Chondrocyte (in vitro differentiated cells): Measurements from ENCODE around the gene CLCN2. TPM values are rescaled to one million over a fixed set of nuclear protein-coding genes. Genes with fewer than 3 reads are reported as not detected.

Source experiments
- DNase-seq: peaks from one replicate; pipeline ENCODE4 v3.0.0; 2021; ENCODE audit warnings: mixed read lengths, low spot score
- H3K27ac Mint-ChIP-seq: one replicate; pipeline ENCODE4 v1.8.0; 2021; ENCODE audit warnings: mild to moderate bottlenecking, moderate library complexity, mixed read lengths; ENCODE audit not compliant: unreplicated experiment
- H3K27me3 Mint-ChIP-seq: 2 replicates; pipeline ENCODE4 v1.8.0; 2021; ENCODE audit warnings: low read depth, mixed read lengths
- H3K36me3 Mint-ChIP-seq: 2 replicates; pipeline ENCODE4 v1.8.0; 2021; ENCODE audit warnings: low read depth, mixed read lengths
- H3K4me1 Mint-ChIP-seq: 2 replicates; pipeline ENCODE4 v1.8.0; 2021; ENCODE audit warnings: low read depth, mild to moderate bottlenecking, mixed read lengths
- H3K4me3 Mint-ChIP-seq: one replicate; pipeline ENCODE4 v1.8.0; 2021; ENCODE audit warnings: mild to moderate bottlenecking, moderate library complexity, mixed read lengths; ENCODE audit not compliant: unreplicated experiment
- H3K9me3 Mint-ChIP-seq: 2 replicates; pipeline ENCODE4 v1.8.0; 2021; ENCODE audit warnings: low read depth, mixed read lengths
- total RNA-seq: library from RNA; stranded (reverse); gene quantifications from 3 replicates; pipeline ENCODE4 v1.2.1, GENCODE V29; 2021
- TF ChIP-seq, protein P1 (sequence below): fragments of 200-600 bp; sonication (generic); IDR thresholded peaks from 2 replicates; pipeline ENCODE4 v1.5.0; 2021; ENCODE audit warnings: antibody characterized with exemption, mild to moderate bottlenecking, moderate library complexity

Gene CLCN2
- total RNA-seq, 1 donor from 2014 or later: 3.1 TPM

DNA sequence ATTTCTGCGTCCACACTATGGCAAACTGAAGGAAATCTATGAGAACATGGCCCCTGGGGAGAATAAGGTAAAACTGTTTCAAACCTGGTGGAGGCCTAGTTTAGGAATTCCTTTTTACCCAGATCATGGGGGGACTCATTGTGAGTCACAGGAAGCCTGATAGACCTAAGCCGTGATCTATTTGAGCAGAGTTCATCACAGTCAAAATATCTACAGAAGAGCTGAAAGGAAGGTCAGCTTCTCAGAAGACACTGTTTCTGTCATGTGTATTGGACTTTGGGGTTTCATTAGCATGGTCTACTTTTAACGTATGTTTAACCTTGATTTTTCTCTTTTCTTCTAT is 61.1 kb downstream of the CLCN2 start:
- peak overlapping the region; percentile 94 for H3K27ac Mint-ChIP-seq
- no peaks in the 10 kb centered on the region for H3K27me3 Mint-ChIP-seq
- peaks cover 25% of the 10 kb centered on the region for H3K4me1 Mint-ChIP-seq
- H3K4me3 Mint-ChIP-seq: peak overlapping the region; percentile 89
- TF ChIP-seq, protein P1, sequence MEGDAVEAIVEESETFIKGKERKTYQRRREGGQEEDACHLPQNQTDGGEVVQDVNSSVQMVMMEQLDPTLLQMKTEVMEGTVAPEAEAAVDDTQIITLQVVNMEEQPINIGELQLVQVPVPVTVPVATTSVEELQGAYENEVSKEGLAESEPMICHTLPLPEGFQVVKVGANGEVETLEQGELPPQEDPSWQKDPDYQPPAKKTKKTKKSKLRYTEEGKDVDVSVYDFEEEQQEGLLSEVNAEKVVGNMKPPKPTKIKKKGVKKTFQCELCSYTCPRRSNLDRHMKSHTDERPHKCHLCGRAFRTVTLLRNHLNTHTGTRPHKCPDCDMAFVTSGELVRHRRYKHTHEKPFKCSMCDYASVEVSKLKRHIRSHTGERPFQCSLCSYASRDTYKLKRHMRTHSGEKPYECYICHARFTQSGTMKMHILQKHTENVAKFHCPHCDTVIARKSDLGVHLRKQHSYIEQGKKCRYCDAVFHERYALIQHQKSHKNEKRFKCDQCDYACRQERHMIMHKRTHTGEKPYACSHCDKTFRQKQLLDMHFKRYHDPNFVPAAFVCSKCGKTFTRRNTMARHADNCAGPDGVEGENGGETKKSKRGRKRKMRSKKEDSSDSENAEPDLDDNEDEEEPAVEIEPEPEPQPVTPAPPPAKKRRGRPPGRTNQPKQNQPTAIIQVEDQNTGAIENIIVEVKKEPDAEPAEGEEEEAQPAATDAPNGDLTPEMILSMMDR: no peak
- H3K9me3 Mint-ChIP-seq: no peaks in the 10 kb centered on the region
- DNase-seq: no peak
- peaks cover 25% of the 10 kb centered on the region for H3K36me3 Mint-ChIP-seq

DNA sequence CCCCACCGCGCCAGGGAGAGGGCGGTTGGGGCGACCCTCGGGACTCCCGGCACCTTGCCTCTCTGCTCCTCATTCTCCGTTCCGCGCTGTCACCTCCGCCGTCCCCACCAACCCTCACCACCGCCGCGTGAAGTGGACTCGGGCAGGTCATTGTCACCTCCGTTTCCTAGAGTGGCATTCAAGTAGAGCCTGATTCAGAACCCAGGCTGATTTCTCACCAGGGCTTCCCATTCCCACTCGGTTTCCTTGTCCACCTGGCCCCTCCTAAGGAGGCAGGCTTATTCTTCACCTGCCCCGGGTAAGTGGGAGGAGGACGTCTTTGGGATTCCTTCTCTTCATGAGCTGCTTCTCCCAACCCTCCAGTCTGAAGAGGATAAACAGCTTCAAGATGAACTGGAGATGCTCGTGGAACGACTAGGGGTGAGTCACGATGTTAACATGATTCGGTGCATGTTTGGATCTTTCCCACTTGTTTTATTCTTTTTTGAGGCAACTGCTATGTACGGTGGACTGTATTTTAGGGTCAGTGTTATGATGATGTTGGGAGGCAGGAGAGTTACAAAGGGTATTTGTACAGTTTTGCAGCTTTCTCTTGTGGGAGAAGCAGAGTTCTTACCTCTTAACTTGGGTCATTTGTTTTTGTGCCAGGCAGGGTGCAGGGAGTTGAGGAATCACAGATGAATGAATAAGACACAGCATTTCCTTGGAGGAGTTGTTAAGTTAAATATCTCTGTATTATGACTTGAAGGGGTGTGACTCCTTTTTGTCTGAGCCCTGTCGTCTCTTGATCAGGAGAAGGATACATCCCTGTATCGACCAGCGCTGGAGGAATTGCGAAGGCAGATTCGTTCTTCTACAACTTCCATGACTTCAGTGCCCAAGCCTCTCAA is 61.7 kb downstream of the CLCN2 start:
- peak overlapping the region; percentile 94 for H3K27ac Mint-ChIP-seq
- TF ChIP-seq, protein P1: no peak
- peak overlapping the region; percentile 89 for H3K4me3 Mint-ChIP-seq
- H3K9me3 Mint-ChIP-seq: no peaks in the 10 kb centered on the region
- H3K36me3 Mint-ChIP-seq: peaks cover 23% of the 10 kb centered on the region
- H3K27me3 Mint-ChIP-seq: no peaks in the 10 kb centered on the region
- no peak for DNase-seq
- peaks cover 25% of the 10 kb centered on the region for H3K4me1 Mint-ChIP-seq

DNA sequence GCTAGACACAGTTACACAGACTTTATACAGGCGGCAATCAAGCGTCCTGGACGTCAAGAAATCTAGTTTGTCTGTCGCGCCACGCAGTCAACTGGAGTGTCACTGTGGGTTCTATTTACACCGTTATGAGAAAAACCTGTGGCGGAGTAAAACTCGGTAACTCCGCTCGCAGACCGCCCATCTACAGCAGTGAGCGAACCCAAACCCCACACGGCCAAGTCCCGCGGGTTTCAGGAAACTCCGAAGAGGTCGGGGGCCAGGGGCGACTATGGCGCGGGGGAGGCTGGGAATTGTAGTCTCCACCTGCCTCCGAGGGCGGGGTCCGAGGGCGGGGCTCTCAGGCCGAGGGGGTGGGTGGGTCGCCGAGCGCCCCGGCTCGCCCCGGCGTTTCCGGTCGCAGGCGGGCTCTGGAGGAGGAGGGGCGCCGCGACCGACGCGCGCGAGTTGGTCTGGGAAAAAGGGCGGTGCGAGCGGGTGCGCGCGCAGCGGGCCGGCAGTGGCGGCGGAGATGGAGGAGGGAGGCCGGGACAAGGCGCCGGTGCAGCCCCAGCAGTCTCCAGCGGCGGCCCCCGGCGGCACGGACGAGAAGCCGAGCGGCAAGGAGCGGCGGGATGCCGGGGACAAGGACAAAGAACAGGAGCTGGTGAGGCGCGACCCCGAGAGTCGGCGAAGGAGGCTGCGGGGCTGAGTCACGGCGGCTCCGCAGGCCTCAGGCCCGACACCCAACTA is 62.5 kb downstream of the CLCN2 start, which contains the start of gene PSMD2:
PSMD2 (plus strand) TSS at position 483 of the 729 bp plus-strand sequence; CDS start at position 509, 26 bp downstream.
- Mint-ChIP-seq H3K27ac (peak within 1 kb of the TSS; percentile 94), H3K4me3 (peak within 1 kb of the TSS; percentile 89), H3K9me3 (no peaks in the 10 kb centered on the region), H3K36me3 (peaks cover 16% of the 10 kb centered on the region), H3K4me1 (peaks cover 25% of the 10 kb centered on the region), H3K27me3 (no peaks in the 10 kb centered on the region)
- TF ChIP-seq, protein P1: no peak
- peak; percentile 99 for DNase-seq

DNA sequence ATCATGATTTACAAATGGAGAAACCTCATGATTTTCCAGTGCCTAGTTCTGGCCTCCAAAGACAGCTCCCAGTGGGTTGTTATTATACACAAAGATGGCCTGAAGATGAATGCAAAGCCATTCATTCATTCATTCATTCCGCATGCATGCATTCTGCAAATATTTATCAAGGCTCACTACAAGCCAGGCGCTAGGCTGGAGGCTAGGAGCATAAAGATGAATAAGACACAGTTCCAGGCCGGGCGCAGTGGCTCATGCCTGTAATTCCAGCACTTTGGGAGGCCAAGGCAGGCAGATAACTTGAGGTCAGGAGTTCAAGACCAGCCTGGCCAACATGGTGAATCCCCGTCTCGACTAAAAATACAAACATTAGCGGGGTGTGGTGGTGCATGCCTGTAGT is 64.8 kb downstream of the CLCN2 start:
- no peak overlapping the region for H3K27ac Mint-ChIP-seq
- H3K36me3 Mint-ChIP-seq: peaks cover 5% of the 10 kb centered on the region
- H3K4me3 Mint-ChIP-seq: no peak overlapping the region
- TF ChIP-seq, protein P1: no peak
- peaks cover 24% of the 10 kb centered on the region for H3K4me1 Mint-ChIP-seq
- no peaks in the 10 kb centered on the region for H3K9me3 Mint-ChIP-seq
- DNase-seq: no peak
- no peaks in the 10 kb centered on the region for H3K27me3 Mint-ChIP-seq

Other genes with a start within 250 kb of the CLCN2 start
- 24.0 to 31.8 TPM (median 26.1 TPM) in 3 replicates for gene EIF2B5, start 226.2 kb downstream of the CLCN2 start, total RNA-seq
- gene DVL3, start 206.2 kb downstream of the CLCN2 start, total RNA-seq: 88.1 to 113 TPM (median 102 TPM) in 3 replicates
- 455 to 492 TPM (median 488 TPM) in 3 replicates for gene AP2M1, start 186.8 kb downstream of the CLCN2 start, total RNA-seq
- 52.8 to 68.9 TPM (median 53.8 TPM) in 3 replicates for gene ABCF3, start 175.4 kb downstream of the CLCN2 start, total RNA-seq
- gene VWA5B2, start 132.0 kb downstream of the CLCN2 start, total RNA-seq: 0.25 TPM in 1 of 3 replicates, not detected in the others
- 33.3 to 43.7 TPM (median 36.8 TPM) in 3 replicates for gene ALG3, start 112.6 kb downstream of the CLCN2 start, total RNA-seq
- gene EEF1AKMT4, start 111.9 kb downstream of the CLCN2 start, total RNA-seq: 4.3 to 5.0 TPM (median 4.4 TPM) in 3 replicates
- gene CAMK2N2, start 100.1 kb downstream of the CLCN2 start, total RNA-seq: 3.2 to 5.3 TPM (median 3.9 TPM) in 3 replicates
- gene ECE2, start 85.6 kb downstream of the CLCN2 start, total RNA-seq: not detected in 3 replicates
- gene PSMD2, start 62.4 kb downstream of the CLCN2 start, total RNA-seq: 237 to 288 TPM (median 238 TPM) in 3 replicates
- gene EIF4G1, start 47.0 kb downstream of the CLCN2 start, total RNA-seq: 388 to 532 TPM (median 403 TPM) in 3 replicates
- gene FAM131A, start 24.0 kb downstream of the CLCN2 start, total RNA-seq: 13.4 to 15.3 TPM (median 13.4 TPM) in 3 replicates
- gene POLR2H, start 105 bp upstream of the CLCN2 start, total RNA-seq: 49.8 to 71.0 TPM (median 50.4 TPM) in 3 replicates
- gene THPO, start 16.6 kb upstream of the CLCN2 start, total RNA-seq: not detected in 3 replicates
- 1.4 to 4.7 TPM (median 1.5 TPM) in 3 replicates for gene CHRD, start 18.4 kb upstream of the CLCN2 start, total RNA-seq
- 7.2 to 11.6 TPM (median 7.5 TPM) in 3 replicates for gene EPHB3, start 200.2 kb upstream of the CLCN2 start, total RNA-seq